OCI-LY1 (cell line): ENCODE results near the gene TPST2.

Experiments used
- CTCF ChIP-seq: fragments of 200-600 bp; sonication (generic), shearing (Covaris generic); IDR thresholded peaks from 2 replicates; pipeline ENCODE4 v1.5.1; 2017; ENCODE audit warnings: mild to moderate bottlenecking, antibody characterized with exemption, low read length, moderate library complexity, mixed read lengths
- EZH2 ChIP-seq: fragments of 200-600 bp; sonication (generic), shearing (Covaris generic); IDR thresholded peaks from 2 replicates; pipeline ENCODE4 v1.8.0; 2017; ENCODE audit warnings: borderline replicate concordance, mixed run types, mild to moderate bottlenecking, antibody characterized with exemption, low read length, moderate library complexity, mixed read lengths

- TF ChIP-seq CTCF (no peak), EZH2 (no peak)
These were observed 30.3 kb upstream of the TPST2 start for GRCh38 chr22:26620197-26620596.
